ENCODE results near the gene TEX22.
"Not testable (repeated sequence)": the region's sequence is repeated elsewhere in the genome, so short reads cannot be mapped to it uniquely, and the experiment has no call there.

Gene TEX22

GRCh38 chr14:105355850-105356604 is 42.3 kb upstream of the TEX22 start:
- Histone ChIP-seq H3K27me3 (ENCODE audit: control insufficient read depth in 2 of 2, insufficient read depth in 2 of 2, low read length in 2 of 2) (no peaks in the 10 kb centered on the region), H3K4me1 (ENCODE audit: control insufficient read depth in 2 of 2, insufficient read depth in 2 of 2, low read length in 2 of 2) (no peaks in the 10 kb centered on the region), H3K36me3 (ENCODE audit: control insufficient read depth in 2 of 2, insufficient read depth in 2 of 2, low read length in 2 of 2) (peaks cover 5 to 7% of the 10 kb centered on the region in 2 donors), H3K9ac (ENCODE audit: low read depth in 1 of 2, low read length in 2 of 2) (no peak overlapping the region), H3K27ac (ENCODE audit: low read depth in 2 of 2, low read length in 2 of 2) (no peak overlapping the region), H3K9me3 (ENCODE audit: control insufficient read depth in 2 of 2, low read length in 2 of 2) (no peaks in the 10 kb centered on the region), H3K4me3 (ENCODE audit: low read length in 2 of 2) (no peak overlapping the region)

- no peak overlapping the region for H3K4me3 ChIP-seq (ENCODE audit: low read length in 2 of 2)
- H3K9me3 ChIP-seq (ENCODE audit: control insufficient read depth in 2 of 2, low read length in 2 of 2): no peaks in the 10 kb centered on the region
- peaks cover 5 to 7% of the 10 kb centered on the region in 2 donors for H3K36me3 ChIP-seq (ENCODE audit: control insufficient read depth in 2 of 2, insufficient read depth in 2 of 2, low read length in 2 of 2)
- no peaks in the 10 kb centered on the region for H3K4me1 ChIP-seq (ENCODE audit: control insufficient read depth in 2 of 2, insufficient read depth in 2 of 2, low read length in 2 of 2)
- H3K27ac ChIP-seq (ENCODE audit: low read depth in 2 of 2, low read length in 2 of 2): no peak overlapping the region
- no peaks in the 10 kb centered on the region for H3K27me3 ChIP-seq (ENCODE audit: control insufficient read depth in 2 of 2, insufficient read depth in 2 of 2, low read length in 2 of 2)
- H3K9ac ChIP-seq (ENCODE audit: low read depth in 1 of 2, low read length in 2 of 2): no peak overlapping the region
Observed at GRCh38 chr14:105356927-105357326, 41.4 kb upstream of the TEX22 start.

GRCh38 chr14:105357626-105358025 is 40.7 kb upstream of the TEX22 start:
- Histone ChIP-seq H3K27ac (ENCODE audit: low read depth in 2 of 2, low read length in 2 of 2) (no peak overlapping the region), H3K9me3 (ENCODE audit: control insufficient read depth in 2 of 2, low read length in 2 of 2) (no peaks in the 10 kb centered on the region), H3K9ac (ENCODE audit: low read depth in 1 of 2, low read length in 2 of 2) (no peak overlapping the region), H3K36me3 (ENCODE audit: control insufficient read depth in 2 of 2, insufficient read depth in 2 of 2, low read length in 2 of 2) (peaks cover 5 to 7% of the 10 kb centered on the region in 2 donors), H3K4me1 (ENCODE audit: control insufficient read depth in 2 of 2, insufficient read depth in 2 of 2, low read length in 2 of 2) (no peaks in the 10 kb centered on the region), H3K27me3 (ENCODE audit: control insufficient read depth in 2 of 2, insufficient read depth in 2 of 2, low read length in 2 of 2) (no peaks in the 10 kb centered on the region), H3K4me3 (ENCODE audit: low read length in 2 of 2) (no peak overlapping the region)

- Histone ChIP-seq H3K27me3 (ENCODE audit: control insufficient read depth in 2 of 2, insufficient read depth in 2 of 2, low read length in 2 of 2) (no peaks in the 10 kb centered on the region), H3K27ac (ENCODE audit: low read depth in 2 of 2, low read length in 2 of 2) (no peak overlapping the region), H3K9ac (ENCODE audit: low read depth in 1 of 2, low read length in 2 of 2) (no peak overlapping the region), H3K4me3 (ENCODE audit: low read length in 2 of 2) (no peak overlapping the region), H3K4me1 (ENCODE audit: control insufficient read depth in 2 of 2, insufficient read depth in 2 of 2, low read length in 2 of 2) (no peaks in the 10 kb centered on the region), H3K36me3 (ENCODE audit: control insufficient read depth in 2 of 2, insufficient read depth in 2 of 2, low read length in 2 of 2) (peaks cover 5 to 7% of the 10 kb centered on the region in 2 donors), H3K9me3 (ENCODE audit: control insufficient read depth in 2 of 2, low read length in 2 of 2) (no peaks in the 10 kb centered on the region)
Observed at GRCh38 chr14:105358140-105358846, 40.0 kb upstream of the TEX22 start.

- H3K4me1 ChIP-seq (ENCODE audit: control insufficient read depth in 2 of 2, insufficient read depth in 2 of 2, low read length in 2 of 2): no peaks in the 10 kb centered on the region
- H3K36me3 ChIP-seq (ENCODE audit: control insufficient read depth in 2 of 2, insufficient read depth in 2 of 2, low read length in 2 of 2): peaks cover 5 to 7% of the 10 kb centered on the region in 2 donors
- H3K9ac ChIP-seq (ENCODE audit: low read depth in 1 of 2, low read length in 2 of 2): no peak overlapping the region
- H3K27ac ChIP-seq (ENCODE audit: low read depth in 2 of 2, low read length in 2 of 2): no peak overlapping the region
- no peaks in the 10 kb centered on the region for H3K27me3 ChIP-seq (ENCODE audit: control insufficient read depth in 2 of 2, insufficient read depth in 2 of 2, low read length in 2 of 2)
- H3K9me3 ChIP-seq (ENCODE audit: control insufficient read depth in 2 of 2, low read length in 2 of 2): no peaks in the 10 kb centered on the region
- no peak overlapping the region for H3K4me3 ChIP-seq (ENCODE audit: low read length in 2 of 2)
Observed at GRCh38 chr14:105358943-105359342, 39.4 kb upstream of the TEX22 start.

- not testable (repeated sequence) for H3K27ac ChIP-seq (ENCODE audit: low read depth in 2 of 2, low read length in 2 of 2); H3K4me3 ChIP-seq (ENCODE audit: low read length in 2 of 2); H3K9ac ChIP-seq (ENCODE audit: low read depth in 1 of 2, low read length in 2 of 2); H3K9me3 ChIP-seq (ENCODE audit: control insufficient read depth in 2 of 2, low read length in 2 of 2); H3K4me1 ChIP-seq (ENCODE audit: control insufficient read depth in 2 of 2, insufficient read depth in 2 of 2, low read length in 2 of 2); H3K36me3 ChIP-seq (ENCODE audit: control insufficient read depth in 2 of 2, insufficient read depth in 2 of 2, low read length in 2 of 2); H3K27me3 ChIP-seq (ENCODE audit: control insufficient read depth in 2 of 2, insufficient read depth in 2 of 2, low read length in 2 of 2)
Observed at GRCh38 chr14:105361412-105361811, 36.9 kb upstream of the TEX22 start.

GRCh38 chr14:105363847-105364708 is 34.3 kb upstream of the TEX22 start:
- peaks cover 6 to 7% of the 10 kb centered on the region in 2 donors for H3K36me3 ChIP-seq (ENCODE audit: control insufficient read depth in 2 of 2, insufficient read depth in 2 of 2, low read length in 2 of 2)
- H3K27ac ChIP-seq (ENCODE audit: low read depth in 2 of 2, low read length in 2 of 2): no peak overlapping the region
- no peaks in the 10 kb centered on the region for H3K27me3 ChIP-seq (ENCODE audit: control insufficient read depth in 2 of 2, insufficient read depth in 2 of 2, low read length in 2 of 2)
- no peak overlapping the region for H3K9ac ChIP-seq (ENCODE audit: low read depth in 1 of 2, low read length in 2 of 2)
- H3K9me3 ChIP-seq (ENCODE audit: control insufficient read depth in 2 of 2, low read length in 2 of 2): no peaks in the 10 kb centered on the region
- peak overlapping the region in 1 of 2 donors; percentile 5 for H3K4me3 ChIP-seq (ENCODE audit: low read length in 2 of 2)
- H3K4me1 ChIP-seq (ENCODE audit: control insufficient read depth in 2 of 2, insufficient read depth in 2 of 2, low read length in 2 of 2): peaks cover 0 to 3% of the 10 kb centered on the region in 2 donors

GRCh38 chr14:105365101-105365500 is 33.2 kb upstream of the TEX22 start:
- H3K9me3 ChIP-seq (ENCODE audit: control insufficient read depth in 2 of 2, low read length in 2 of 2): no peaks in the 10 kb centered on the region
- H3K36me3 ChIP-seq (ENCODE audit: control insufficient read depth in 2 of 2, insufficient read depth in 2 of 2, low read length in 2 of 2): peaks cover 6 to 7% of the 10 kb centered on the region in 2 donors
- peaks cover 0 to 3% of the 10 kb centered on the region in 2 donors for H3K4me1 ChIP-seq (ENCODE audit: control insufficient read depth in 2 of 2, insufficient read depth in 2 of 2, low read length in 2 of 2)

GRCh38 chr14:105365681-105366080 is 32.7 kb upstream of the TEX22 start:
- peaks cover 6 to 7% of the 10 kb centered on the region in 2 donors for H3K36me3 ChIP-seq (ENCODE audit: control insufficient read depth in 2 of 2, insufficient read depth in 2 of 2, low read length in 2 of 2)
- H3K4me3 ChIP-seq (ENCODE audit: low read length in 2 of 2): no peak overlapping the region
- no peak overlapping the region for H3K27ac ChIP-seq (ENCODE audit: low read depth in 2 of 2, low read length in 2 of 2)
- no peaks in the 10 kb centered on the region for H3K9me3 ChIP-seq (ENCODE audit: control insufficient read depth in 2 of 2, low read length in 2 of 2)
- peaks cover 0 to 3% of the 10 kb centered on the region in 2 donors for H3K4me1 ChIP-seq (ENCODE audit: control insufficient read depth in 2 of 2, insufficient read depth in 2 of 2, low read length in 2 of 2)
- H3K9ac ChIP-seq (ENCODE audit: low read depth in 1 of 2, low read length in 2 of 2): no peak overlapping the region
- no peaks in the 10 kb centered on the region for H3K27me3 ChIP-seq (ENCODE audit: control insufficient read depth in 2 of 2, insufficient read depth in 2 of 2, low read length in 2 of 2)

More at GRCh38 chr14:105365101-105365500, 33.2 kb upstream of the TEX22 start:
- H3K4me3 ChIP-seq (ENCODE audit: low read length in 2 of 2): no peak overlapping the region
- H3K27ac ChIP-seq (ENCODE audit: low read depth in 2 of 2, low read length in 2 of 2): no peak overlapping the region
- no peak overlapping the region for H3K9ac ChIP-seq (ENCODE audit: low read depth in 1 of 2, low read length in 2 of 2)
- no peaks in the 10 kb centered on the region for H3K27me3 ChIP-seq (ENCODE audit: control insufficient read depth in 2 of 2, insufficient read depth in 2 of 2, low read length in 2 of 2)
